Putamen (tissue), 1 donor: Measurements from ENCODE around the gene PDE6A.

Source experiments
- DNase-seq: peaks from one replicate; pipeline ENCODE4 v3.0.0-alpha.2; 2016; ENCODE audit warnings: low spot score

PDE6A gene

DNA sequence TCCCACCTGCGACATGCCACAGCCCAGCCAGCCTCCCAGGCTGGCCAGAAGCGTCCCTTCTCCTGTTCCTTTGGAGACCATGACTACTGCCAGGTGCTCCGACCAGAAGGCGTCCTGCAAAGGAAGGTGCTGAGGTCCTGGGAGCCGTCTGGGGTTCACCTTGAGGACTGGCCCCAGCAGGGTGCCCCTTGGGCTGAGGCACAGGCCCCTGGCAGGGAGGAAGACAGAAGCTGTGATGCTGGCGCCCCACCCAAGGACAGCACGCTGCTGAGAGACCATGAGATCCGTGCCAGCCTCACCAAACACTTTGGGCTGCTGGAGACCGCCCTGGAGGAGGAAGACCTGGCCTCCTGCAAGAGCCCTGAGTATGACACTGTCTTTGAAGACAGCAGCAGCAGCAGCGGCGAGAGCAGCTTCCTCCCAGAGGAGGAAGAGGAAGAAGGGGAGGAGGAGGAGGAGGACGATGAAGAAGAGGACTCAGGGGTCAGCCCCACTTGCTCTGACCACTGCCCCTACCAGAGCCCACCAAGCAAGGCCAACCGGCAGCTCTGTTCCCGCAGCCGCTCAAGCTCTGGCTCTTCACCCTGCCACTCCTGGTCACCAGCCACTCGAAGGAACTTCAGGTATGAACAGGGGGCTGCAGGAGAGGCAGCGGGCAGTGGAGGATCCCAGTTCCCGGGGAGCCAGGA, 108.0 kb downstream of the PDE6A start:
- no peak for DNase-seq

DNA sequence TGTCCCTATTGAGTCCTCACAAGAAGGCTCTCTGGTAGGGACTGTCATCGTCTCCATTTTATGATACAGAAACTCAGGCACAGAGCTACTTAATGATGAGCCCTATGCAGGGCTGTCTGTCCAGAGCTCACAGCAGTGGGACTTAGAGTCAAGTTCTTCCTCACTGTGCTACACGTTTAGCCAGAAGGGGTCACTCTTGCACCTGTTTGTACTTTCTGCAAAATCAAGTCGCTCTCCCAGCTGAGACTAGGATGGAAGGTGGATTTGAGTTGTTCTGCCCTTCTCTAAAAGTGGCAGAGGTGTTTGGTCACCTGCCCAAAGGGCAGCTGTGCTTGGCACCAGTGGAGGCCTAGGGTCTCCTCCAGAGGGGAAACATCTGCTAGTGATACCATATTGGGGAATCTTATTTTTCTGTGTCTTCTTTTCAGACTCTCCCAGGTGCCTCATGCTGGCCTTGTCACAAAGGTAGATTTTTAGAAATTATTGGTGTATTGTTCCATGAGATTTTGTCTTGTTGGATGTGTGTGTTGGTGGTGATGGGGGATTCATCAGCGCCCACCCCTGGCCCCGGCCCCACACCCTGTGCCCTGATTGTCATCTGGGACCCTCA, 110.2 kb downstream of the PDE6A start:
- peak; percentile 45 for DNase-seq

DNA sequence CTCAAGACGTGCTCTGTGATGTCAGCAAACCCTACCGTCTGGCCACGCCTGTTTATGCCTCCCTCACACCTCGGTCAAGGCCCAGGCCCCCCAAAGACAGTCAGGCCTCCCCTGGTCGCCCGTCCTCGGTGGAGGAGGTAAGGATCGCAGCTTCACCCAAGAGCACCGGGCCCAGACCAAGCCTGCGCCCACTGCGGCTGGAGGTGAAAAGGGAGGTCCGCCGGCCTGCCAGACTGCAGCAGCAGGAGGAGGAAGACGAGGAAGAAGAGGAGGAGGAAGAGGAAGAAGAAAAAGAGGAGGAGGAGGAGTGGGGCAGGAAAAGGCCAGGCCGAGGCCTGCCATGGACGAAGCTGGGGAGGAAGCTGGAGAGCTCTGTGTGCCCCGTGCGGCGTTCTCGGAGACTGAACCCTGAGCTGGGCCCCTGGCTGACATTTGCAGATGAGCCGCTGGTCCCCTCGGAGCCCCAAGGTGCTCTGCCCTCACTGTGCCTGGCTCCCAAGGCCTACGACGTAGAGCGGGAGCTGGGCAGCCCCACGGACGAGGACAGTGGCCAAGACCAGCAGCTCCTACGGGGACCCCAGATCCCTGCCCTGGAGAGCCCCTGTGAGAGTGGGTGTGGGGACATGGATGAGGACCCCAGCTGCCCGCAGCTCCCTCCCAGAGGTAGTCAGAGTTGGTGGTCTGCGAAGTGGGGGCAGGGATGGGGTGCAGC, 111.3 kb downstream of the PDE6A start:
- no peak for DNase-seq

GRCh38 chr5:149832636-149833035, 112.0 kb downstream of the PDE6A start:
- no peak for DNase-seq

DNA sequence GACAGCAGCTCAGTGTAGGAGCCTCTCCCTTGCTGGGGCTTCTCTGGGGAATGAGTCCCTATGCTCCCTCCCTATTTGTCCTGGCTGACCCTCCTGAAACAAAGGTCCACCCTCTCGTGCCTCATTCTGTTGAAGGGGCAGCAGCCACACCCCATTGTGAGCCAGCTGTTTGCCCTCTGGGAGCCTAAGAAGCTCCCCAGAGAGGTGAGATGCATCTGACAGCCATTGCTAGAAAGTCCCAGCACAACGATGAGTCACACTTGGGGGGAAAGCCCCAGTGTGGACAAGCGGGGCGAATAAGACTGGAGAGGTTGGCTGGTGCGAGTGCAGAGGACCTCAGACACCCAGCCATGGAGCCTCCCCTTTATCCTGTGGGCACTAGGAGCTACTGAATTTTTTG, 113.1 kb downstream of the PDE6A start:
- no peak for DNase-seq

DNA sequence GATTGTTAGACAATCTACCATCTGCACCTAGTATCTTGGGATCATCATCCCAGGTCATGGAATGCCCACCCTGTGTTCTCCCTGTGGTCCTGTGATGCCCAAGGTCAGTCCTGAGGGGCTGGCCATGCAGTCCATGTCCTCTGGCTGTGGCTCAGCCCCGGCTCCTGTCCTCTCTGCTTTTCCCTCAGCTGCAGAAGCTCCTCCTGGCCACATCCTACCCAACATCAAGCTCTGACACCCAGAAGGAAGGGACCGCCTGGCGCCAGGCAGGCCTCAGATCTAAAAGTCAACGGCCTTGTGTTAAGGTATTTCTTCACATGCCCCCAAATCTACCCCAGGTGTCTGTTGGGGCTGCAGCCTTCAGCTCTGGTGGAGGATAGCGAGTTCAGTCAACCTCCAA, 114.0 kb downstream of the PDE6A start:
- no peak for DNase-seq

- no peak for DNase-seq
These were observed 114.6 kb downstream of the PDE6A start for GRCh38 chr5:149829954-149830353.

DNA sequence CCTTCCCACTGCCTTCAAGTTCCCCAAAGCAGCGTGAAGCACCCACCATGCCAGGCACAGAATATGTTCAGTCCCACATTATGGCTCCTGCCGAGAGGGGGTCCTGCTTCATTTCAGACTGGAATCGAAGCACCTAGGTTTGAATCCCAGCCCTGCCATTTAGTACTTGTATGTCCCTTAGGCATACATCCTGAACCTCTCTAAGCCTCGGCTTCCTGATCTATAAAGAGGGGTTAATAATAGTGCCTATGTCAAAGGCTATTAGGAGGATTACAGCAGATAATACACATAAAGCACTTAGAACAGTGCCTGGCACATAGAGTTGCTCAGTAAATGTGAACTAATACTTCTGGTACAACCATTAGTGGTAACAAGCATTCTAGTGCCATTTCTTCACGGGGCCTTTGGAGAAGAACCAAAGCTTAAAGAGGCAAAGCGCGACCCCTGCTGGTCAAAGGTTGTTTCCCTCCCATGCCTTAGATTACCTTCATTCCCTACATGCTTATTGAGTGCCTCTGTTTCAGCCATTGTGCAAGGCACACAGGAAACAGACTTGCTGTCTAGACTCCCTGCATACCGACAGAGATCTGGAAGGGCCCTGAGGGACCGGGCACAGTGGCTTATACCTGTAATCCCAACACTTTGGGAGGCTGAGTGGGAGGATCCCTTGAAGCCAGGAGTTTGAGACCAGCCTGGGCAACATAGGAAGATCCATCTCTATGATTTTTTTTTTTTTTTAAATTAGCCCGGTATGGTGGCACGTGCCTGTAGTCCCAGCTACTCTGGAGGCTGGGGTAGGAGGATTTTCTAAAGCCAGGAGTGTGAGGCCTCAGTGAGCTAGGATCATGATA, 116.2 kb downstream of the PDE6A start:
- peak; percentile 80 for DNase-seq

GRCh38 chr5:149827546-149827945, 117.0 kb downstream of the PDE6A start:
- DNase-seq = no peak

DNA sequence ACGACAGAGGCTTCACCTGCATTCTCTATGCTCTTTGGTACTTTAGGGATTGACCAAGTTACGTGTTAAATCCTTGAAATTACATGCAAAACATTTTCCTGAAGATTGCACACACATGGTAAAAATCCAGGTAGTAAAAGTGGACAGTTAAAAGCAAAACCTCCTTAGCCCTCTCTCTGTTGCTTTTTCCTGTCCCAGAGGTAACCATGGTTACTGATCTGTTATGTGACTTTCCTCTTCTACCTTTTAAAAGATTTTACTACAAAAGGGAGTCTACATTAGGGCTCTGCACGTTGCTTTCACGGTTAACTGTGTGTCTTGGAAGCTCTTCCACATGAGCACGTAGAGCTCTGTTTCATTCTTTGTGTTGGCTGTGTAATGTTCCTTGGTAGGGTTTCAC, 117.5 kb downstream of the PDE6A start:
- no peak for DNase-seq

- DNase-seq = no peak
These were observed 118.0 kb downstream of the PDE6A start for GRCh38 chr5:149826574-149826973.

GRCh38 chr5:149824846-149825245, 119.7 kb downstream of the PDE6A start:
- DNase-seq = no peak

DNA sequence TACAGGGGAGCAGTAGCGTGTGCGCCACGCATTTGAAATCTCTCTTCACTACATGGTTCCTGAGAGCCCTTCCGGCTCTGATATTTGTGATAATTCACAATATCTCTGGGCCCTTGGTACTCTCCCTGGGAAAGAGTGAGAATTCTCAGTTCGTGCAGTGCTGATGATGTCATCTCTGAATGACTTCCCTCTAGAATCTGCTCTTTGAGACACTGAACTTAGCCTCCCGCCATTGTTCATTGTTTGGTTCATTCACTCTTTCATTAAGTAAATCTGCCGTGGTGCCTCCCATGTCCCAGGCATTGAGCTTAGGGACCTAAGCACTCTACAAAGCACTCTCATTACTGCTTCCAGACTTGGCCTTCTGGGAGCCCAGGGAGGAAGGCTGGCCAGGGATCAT, 120.5 kb downstream of the PDE6A start:
- no peak for DNase-seq

DNA sequence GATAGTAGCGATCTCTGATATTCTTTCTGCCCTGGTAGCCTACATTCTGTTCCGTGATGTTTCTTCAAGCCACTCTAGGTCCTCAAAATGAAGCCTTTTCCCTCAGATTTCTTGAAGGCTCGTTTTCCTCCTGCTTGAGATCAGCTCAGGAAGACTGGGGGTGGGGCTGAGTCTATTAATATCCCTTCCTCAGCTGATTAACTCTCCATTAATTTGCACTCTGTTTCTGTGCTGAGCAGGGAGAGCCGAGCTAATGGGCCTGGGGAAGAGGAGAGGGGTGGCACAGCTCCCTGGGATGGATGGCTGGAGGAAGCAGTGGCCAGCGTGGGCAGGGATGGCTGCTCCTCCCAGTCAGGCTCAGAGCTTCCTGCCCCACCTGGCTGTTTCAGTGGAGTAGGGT, 121.2 kb downstream of the PDE6A start:
- no peak for DNase-seq

- DNase-seq = no peak
These were observed 122.3 kb downstream of the PDE6A start for GRCh38 chr5:149822301-149822700.

- DNase-seq = no peak
These were observed 123.8 kb downstream of the PDE6A start for GRCh38 chr5:149820536-149821510.

- no peak for DNase-seq
These were observed 124.6 kb downstream of the PDE6A start for GRCh38 chr5:149820012-149820411.

GRCh38 chr5:149818116-149818515, 126.5 kb downstream of the PDE6A start:
- no peak for DNase-seq

DNA sequence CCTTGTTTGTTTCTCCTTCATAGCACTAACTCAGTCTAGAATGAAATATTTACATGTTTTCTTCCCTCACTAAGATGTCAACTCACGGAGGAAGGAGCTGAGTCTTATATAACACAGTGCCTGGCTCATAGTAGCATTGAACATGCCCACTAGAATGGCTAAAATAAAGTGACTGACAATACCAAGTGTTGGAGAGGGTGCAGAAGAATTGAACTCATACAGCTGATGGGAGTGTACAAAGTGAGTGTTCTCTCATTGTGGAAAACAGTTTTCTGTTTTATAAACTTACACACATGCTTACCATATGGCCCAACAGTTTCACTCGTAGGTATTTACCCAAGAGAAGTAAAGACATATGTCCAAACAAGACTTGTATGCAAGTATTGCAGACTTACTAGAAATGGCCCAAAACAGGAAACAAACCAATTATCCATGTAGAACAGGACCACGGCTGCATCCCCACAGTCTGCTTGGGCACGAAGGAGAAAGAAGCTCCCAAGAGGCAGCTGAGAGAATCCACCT, 127.0 kb downstream of the PDE6A start:
- DNase-seq = no peak

GRCh38 chr5:149816661-149817060, 127.9 kb downstream of the PDE6A start:
- no peak for DNase-seq

- DNase-seq = no peak
These were observed 133.1 kb downstream of the PDE6A start for GRCh38 chr5:149811453-149811852.
